CD4-positive, alpha-beta T cell treated with Interleukin-17A for 4 hours (primary cell): ENCODE data around the gene CTAG1B.
"Not testable (repeated sequence)": the region's sequence is repeated elsewhere in the genome, so short reads cannot be mapped to it uniquely, and the experiment has no call there.

Experiments
- DNase-seq: peaks from one replicate; pipeline ENCODE4 v3.0.0-alpha.2; 2020; ENCODE audit warnings: mixed read lengths

The CTAG1B gene

DNA sequence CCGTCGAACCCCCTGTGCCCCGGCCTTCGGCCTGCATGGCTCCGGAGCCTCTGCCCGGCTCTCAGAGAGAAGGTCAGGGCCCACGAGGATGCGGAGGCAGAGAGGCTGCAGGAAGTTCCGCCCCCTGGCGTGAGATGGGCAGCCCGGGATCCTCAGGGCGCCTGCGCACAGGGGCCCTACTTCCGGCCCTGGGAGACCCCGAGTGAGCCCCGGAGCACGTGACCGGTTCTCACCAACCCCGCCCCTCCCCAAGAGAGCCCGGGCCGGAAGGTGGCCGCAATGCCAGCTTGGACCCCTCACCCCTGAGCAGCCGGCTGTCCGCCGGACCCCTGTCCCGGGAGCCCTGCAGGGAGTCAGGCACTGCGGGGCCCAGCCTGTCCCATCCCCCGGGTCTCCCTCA lies at the start of gene CTAG1B:
TSS of gene CTAG1B (minus strand) at position 101 of the 400 bp plus-strand sequence. CDS start at position 37, 64 bp downstream.
- not testable (repeated sequence) for DNase-seq

DNA sequence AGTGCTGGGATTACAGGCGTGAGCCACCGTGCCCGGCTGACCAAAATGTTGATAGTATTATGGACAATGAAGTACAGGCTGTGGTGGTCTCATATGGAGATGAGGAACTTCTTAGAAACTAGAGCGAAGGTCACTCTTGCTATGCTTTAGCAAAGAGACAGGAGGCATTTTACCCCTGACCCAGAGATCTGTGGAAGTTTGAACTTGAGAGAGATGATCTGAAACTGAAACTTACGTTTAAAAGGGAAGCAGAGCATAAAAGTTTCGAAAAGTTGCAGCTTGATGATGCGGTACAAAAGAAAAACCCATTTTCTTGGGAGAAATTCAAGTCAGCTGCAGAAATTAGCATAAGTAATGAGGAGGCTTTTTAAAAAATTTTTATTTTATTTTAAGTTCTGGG lies 42.8 kb upstream of the CTAG1B start:
- DNase-seq, result no peak

- no peak for DNase-seq
Observed at GRCh38 chrX:154661170-154661569, 42.1 kb upstream of the CTAG1B start.

GRCh38 chrX:154660541-154660940 lies 41.5 kb upstream of the CTAG1B start:
- DNase-seq, result no peak

GRCh38 chrX:154658957-154659356 lies 39.9 kb upstream of the CTAG1B start:
- DNase-seq, result no peak

DNA sequence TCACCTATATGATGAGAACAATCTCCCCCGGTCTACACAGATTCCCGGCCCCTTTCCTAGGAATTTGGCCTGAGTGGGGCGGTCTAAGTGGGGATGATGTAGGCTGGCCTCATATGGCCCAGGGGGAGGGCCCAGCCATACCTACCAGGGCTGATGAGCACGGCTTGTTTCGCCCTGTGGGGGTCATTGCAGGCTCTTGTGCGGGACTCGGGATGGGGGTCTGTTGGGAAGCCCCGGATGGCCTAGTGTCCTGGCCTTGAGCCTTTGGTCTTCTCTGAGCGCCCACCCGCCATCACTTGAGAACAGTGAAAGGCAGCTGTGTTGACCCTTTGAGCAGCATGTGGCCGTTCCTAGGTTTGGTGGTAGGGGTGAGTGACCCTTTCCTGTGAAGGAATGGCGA lies 39.1 kb upstream of the CTAG1B start:
- no peak for DNase-seq

GRCh38 chrX:154657226-154657805 lies 38.2 kb upstream of the CTAG1B start:
- DNase-seq, result no peak

DNA sequence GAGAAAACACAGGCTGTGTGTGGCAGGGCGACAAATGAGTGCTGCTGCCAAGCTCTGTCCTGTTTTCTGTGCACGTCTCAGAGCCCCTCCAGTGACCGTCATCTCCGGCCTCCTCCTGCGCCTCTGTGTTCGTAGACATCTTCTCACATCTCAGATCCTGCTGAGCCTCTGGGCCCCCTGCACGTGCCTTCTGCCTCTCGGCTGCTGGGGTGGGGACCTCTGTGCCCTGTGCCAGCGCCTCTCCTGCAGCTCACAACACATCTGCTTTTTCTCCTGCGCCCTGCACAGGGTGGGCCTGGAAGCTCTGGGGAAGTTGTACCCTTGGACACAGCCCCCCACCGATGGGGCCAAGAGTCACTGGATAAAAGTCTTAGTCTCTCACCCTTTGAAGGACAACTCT lies 36.7 kb upstream of the CTAG1B start:
- DNase-seq, result no peak

DNA sequence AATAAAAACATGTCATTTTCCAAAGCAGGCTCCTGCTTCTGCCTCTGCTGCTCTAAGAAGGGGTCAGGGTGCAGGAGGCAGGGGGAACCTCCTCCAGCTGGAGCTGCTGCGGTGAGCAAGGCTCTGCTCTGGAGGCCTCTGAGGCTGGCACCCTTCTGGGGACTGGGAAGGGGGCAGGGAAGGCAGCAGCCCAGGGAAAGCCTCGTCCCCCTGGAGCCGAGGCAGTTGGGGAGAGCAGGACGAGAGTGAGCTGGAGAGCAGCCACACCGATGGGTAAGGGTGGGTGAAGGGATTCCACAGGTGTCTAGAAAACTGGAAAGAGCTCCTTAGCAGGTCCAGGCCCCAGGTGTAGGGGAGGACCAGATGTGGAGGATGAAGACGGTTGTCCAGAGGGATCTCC lies 36.3 kb upstream of the CTAG1B start:
- no peak for DNase-seq

DNA sequence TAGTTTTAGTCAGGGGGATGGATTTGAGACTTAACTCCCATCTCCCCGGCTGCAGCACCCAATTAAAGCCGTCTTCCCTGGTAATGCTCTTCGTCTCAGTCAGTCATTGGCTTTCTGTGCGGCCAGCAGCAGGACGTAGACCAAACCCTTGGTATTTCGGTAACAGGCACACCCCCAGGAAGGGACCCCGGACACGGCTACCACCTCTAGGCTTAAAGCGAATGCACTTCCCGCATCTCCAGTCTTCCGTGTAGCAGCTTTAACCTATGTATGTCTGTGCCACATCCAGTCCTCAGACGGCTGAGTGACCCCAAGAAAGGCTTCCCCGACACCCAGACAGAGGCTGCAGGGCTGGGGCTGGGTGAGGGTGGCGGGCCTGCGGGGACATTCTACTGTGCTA lies 35.8 kb upstream of the CTAG1B start:
- no peak for DNase-seq

DNA sequence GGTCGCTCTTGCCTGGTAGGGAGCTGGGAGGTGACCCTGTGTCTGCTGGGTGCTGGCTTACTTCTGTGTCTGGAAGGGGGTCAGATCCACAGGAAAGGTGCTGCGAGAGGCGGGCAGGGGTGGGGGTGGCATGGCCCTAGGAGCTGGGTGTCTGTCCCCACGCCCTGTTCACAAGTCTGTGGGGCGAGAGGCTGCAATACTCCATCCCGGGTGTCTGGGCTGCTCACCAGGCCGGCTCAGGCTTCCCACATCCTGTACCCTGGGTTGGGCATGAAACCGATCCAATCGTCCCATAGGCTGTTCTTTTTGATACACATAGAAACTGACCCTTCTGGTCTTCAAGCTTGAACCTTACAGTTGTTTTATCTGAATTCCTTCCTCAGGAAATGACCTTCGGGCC lies 35.3 kb upstream of the CTAG1B start:
- no peak for DNase-seq

GRCh38 chrX:154653413-154653812 lies 34.3 kb upstream of the CTAG1B start, which contains the start of gene CTAG2:
Gene CTAG2 (minus strand): TSS chrX:154653579. CDS start chrX:154653515, 64 bp downstream.
- DNase-seq, result not testable (repeated sequence)

DNA sequence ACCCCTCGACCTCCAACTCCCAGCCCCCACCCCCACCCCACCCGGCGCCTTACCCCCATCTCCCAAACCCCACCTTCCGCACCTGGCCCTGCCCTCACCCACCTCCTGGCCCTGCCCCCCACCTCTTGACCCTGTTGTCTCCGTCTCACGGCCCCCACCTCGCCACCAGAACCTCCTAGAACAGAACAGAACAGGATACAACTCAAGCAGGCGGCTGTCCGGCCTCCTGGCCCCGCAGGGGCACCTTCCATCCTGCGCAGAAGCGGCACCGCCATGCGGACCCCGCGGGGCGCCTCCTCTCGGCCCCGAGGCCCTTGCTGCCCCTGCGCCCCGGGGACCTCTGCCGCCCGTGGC lies 33.9 kb upstream of the CTAG1B start:
- no peak for DNase-seq

DNA sequence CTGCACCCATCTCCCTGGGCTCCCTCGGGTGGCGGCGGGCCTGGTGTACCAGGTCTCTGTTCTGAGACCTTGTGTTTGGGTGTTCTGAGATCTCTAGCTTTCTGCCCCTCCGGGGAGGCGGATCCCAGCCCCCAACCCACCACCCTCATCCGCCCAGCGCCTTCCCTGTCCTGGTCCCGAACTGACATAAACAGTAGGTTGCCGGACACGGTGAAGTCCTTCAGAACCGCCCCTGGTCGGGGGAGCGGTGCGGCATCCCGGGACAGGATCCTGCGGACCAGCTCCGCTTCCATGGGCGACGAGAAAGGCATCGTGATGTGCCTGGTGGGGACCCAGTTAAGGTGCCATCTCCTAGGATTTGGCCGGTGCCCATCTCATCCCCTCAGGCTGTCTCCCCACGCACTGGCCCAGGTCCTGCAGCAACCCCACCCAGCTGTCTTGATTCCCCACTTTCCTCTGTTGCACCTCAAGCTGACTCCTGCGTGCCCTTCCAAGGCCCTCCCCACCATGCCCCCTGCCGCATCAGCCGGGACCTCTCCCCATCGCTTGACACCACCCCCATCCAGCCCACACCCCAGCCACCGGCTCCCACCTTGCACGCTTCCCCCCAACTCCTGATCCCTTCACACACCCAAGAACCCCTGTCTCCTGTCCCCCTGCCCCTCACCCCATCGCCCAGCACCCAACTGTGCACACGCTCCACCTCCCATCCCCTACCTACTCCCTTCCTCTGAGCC lies 33.4 kb upstream of the CTAG1B start:
- no peak for DNase-seq

- DNase-seq, result no peak
Observed at GRCh38 chrX:154650221-154650510, 31.1 kb upstream of the CTAG1B start.

DNA sequence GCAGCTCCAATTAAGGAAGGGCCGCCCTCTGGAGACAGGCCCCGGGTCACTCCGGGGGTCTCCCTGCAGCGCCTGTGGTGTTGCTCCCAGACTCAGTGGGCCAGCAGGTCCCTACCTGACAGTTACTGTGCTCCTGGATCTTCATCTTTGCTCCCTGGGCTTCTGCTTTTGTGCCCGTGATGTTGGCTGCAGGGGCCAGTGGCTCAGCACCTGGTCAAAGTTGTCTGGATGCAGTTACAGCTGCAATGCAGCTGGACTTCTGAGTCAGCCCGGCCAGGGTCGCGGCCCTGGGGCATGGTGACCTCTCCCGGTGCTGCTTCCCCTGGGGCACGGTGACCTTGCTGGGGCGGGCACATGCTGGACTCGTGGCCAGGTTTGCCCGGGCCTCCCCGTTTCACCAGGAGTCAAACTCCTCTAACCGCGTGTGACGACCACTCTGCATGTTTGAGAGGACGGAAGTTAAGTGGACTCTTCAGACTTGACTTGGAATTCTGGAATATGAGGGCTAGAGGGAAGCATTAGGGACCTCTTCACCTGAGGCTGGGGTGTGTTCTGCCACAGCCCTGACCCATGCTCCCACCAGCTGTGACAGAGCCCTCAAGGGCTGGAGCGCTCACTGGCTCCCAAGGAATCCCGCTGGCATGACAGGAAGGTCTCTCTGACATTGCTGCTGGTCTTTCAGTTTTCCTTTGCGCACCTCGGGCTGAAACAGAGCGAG lies 30.6 kb upstream of the CTAG1B start:
- DNase-seq, result no peak

- DNase-seq, result no peak
Observed at GRCh38 chrX:154648931-154649330, 29.8 kb upstream of the CTAG1B start.

GRCh38 chrX:154645745-154646378 lies 26.8 kb upstream of the CTAG1B start:
- DNase-seq, result not testable (repeated sequence)

- DNase-seq, result not testable (repeated sequence)
Observed at GRCh38 chrX:154643708-154644107, 24.6 kb upstream of the CTAG1B start.

GRCh38 chrX:154641740-154642139 lies 22.7 kb upstream of the CTAG1B start:
- DNase-seq, result not testable (repeated sequence)

DNA sequence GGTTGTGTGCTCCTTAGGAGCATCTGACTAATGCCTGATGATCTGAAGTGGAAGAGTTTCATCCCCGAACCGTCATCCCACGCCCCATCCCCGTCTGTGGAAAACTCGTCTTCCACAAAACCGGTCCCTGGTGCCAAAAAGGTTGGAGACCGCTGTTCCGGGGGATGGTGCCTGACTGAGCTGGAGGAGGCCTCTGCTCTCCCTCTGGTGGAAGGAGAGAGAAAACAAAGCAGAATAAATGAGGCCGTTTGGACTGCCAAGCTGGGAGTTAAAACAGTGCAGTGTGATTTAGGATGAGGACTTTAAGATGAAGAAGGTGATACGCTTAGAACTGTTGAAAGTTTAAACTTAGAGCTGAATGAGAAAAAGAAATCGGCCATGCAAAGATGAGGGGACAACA lies 14.6 kb upstream of the CTAG1B start:
- not testable (repeated sequence) for DNase-seq

DNA sequence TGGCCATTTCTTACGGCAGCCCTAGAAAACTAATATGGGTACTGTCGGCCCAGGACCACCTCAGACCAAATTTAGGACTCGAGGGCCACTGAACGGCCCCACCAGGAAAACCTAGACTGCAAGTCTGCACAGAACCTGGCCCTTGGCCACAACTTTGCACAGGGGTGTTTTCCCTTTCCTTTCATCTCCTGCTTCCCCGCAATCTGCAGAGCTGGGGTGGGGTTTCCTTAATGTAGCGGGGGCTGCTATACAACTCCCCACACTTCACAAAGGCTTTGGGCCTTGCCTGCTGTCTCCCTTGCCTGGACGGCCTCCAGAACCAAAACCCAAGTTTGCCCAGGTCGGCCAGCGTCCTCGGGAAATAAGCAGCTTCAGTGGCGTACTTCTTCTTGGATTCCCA lies 11.9 kb upstream of the CTAG1B start:
- not testable (repeated sequence) for DNase-seq

DNA sequence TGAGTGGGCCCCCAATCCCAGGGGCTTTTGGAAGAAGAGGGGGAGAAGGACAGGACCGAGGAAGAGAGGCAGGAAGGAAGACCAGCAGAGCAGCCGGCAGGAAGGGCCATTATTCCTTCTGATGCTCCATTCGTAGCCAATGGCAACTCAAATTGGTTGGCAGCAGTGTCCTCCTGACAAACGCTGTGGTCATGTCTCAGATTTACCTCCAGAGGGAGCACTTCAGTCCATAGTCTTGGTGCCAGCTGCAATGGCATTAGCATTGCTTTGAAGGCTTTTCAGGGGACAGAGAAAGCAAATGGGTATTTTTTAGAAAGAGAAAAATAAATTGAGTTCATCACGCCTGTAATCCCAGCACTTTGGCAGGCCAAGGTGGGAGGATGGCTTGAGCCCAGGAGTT lies 9.9 kb upstream of the CTAG1B start:
- DNase-seq, result not testable (repeated sequence)
